GM23338 (cell line): ENCODE data around the gene TWSG1. TPM values are rescaled to one million over a fixed set of nuclear protein-coding genes. Genes with fewer than 3 reads are reported as not detected.

Experiments
- ATAC-seq: fragments of 200-7000 bp; cut with Tn5 transposase; 3 replicates; pipeline ENCODE4 v1.9.1; 2020
- DNase-seq: peaks from one replicate; pipeline ENCODE4 v3.0.0-alpha.2; 2015; ENCODE audit warnings: low spot score
- H2AFZ ChIP-seq: fragments of 200-600 bp; sonication (generic); 2 replicates; pipeline ENCODE4 v1.8.0; 2016; ENCODE audit warnings: antibody characterized with exemption, mild to moderate bottlenecking, moderate library complexity
- H3F3A ChIP-seq: fragments of 200-600 bp; sonication (generic); replicated peaks from 2 replicates; pipeline ENCODE4 v1.8.0; 2017; ENCODE audit warnings: antibody characterized with exemption, mixed run types, low read depth
- H3K27ac ChIP-seq: fragments of 200-600 bp; sonication (generic); 2 replicates; pipeline ENCODE4 v1.6.1; 2016; ENCODE audit warnings: low read depth
- H3K27me3 ChIP-seq: fragments of 200-600 bp; sonication (generic); 2 replicates; pipeline ENCODE4 v1.8.0; 2016; ENCODE audit warnings: mild to moderate bottlenecking, mixed run types, moderate library complexity; ENCODE audit not compliant: insufficient read depth
- H3K36me3 ChIP-seq: fragments of 200-600 bp; sonication (generic); 2 replicates; pipeline ENCODE4 v1.8.0; 2016; ENCODE audit warnings: mild to moderate bottlenecking; ENCODE audit not compliant: insufficient read depth
- H3K4me1 ChIP-seq: fragments of 200-600 bp; sonication (generic); 2 replicates; pipeline ENCODE4 v1.8.0; 2016; ENCODE audit warnings: mild to moderate bottlenecking, moderate library complexity; ENCODE audit not compliant: insufficient read depth
- H3K4me2 ChIP-seq: fragments of 200-600 bp; sonication (generic); 2 replicates; pipeline ENCODE4 v1.7.1; 2017; ENCODE audit warnings: mixed run types
- H3K4me3 ChIP-seq: fragments of 200-600 bp; sonication (generic); 2 replicates; pipeline ENCODE4 v1.6.1; 2016; ENCODE audit warnings: mixed run types
- H3K79me2 ChIP-seq: fragments of 200-600 bp; sonication (generic); replicated peaks from 2 replicates; pipeline ENCODE4 v1.8.0; 2017; ENCODE audit warnings: mild to moderate bottlenecking; ENCODE audit not compliant: insufficient read depth
- H3K9me2 ChIP-seq: fragments of 200-600 bp; sonication (generic); 2 replicates; pipeline ENCODE4 v1.8.0; 2017; ENCODE audit not compliant: insufficient read depth
- H4K20me1 ChIP-seq: fragments of 200-600 bp; sonication (generic); replicated peaks from 2 replicates; pipeline ENCODE4 v1.8.0; 2017; ENCODE audit warnings: mild to moderate bottlenecking; ENCODE audit not compliant: insufficient read depth
- H3K27ac Mint-ChIP-seq: 2 replicates; pipeline ENCODE4 v1.8.0; 2020; ENCODE audit warnings: inconsistent platforms, mild to moderate bottlenecking, moderate library complexity, mixed read lengths
- H3K27me3 Mint-ChIP-seq: 3 replicates; pipeline ENCODE4 v1.8.0; 2022; ENCODE audit warnings: low read depth, mild to moderate bottlenecking, moderate library complexity, mixed read lengths, inconsistent platforms; ENCODE audit not compliant: insufficient read depth, poor library complexity
- H3K36me3 Mint-ChIP-seq: 3 replicates; pipeline ENCODE4 v1.8.0; 2021; ENCODE audit warnings: low read depth, mild to moderate bottlenecking, inconsistent platforms, moderate library complexity, mixed read lengths
- H3K4me1 Mint-ChIP-seq: 3 replicates; pipeline ENCODE4 v1.8.0; 2020; ENCODE audit warnings: mild to moderate bottlenecking, inconsistent platforms, mixed read lengths
- H3K4me3 Mint-ChIP-seq: 3 replicates; pipeline ENCODE4 v1.8.0; 2021; ENCODE audit warnings: moderate library complexity, mild to moderate bottlenecking, inconsistent platforms, mixed read lengths
- H3K9me3 Mint-ChIP-seq: 3 replicates; pipeline ENCODE4 v1.8.0; 2020; ENCODE audit warnings: moderate library complexity, mild to moderate bottlenecking, inconsistent platforms, mixed read lengths
- CREB1 ChIP-seq: fragments of 250-450 bp; sonication (Bioruptor Pico); IDR thresholded peaks from 2 replicates; pipeline ENCODE4 v1.5.0; 2020; ENCODE audit warnings: low read depth, mild to moderate bottlenecking, moderate library complexity
- EZH2 ChIP-seq: fragments of 200-600 bp; sonication (generic); IDR thresholded peaks from one replicate; pipeline ENCODE4 v1.8.0; 2017; ENCODE audit warnings: antibody characterized with exemption, mild to moderate bottlenecking, low read depth; ENCODE audit not compliant: unreplicated experiment
- EZH2phosphoT487 ChIP-seq: fragments of 200-600 bp; sonication (generic); IDR thresholded peaks from one replicate; pipeline ENCODE4 v1.8.1; 2018; ENCODE audit warnings: antibody characterized with exemption; ENCODE audit not compliant: unreplicated experiment
- JUNB ChIP-seq: IDR thresholded peaks from one replicate; pipeline ENCODE4 v1.6.1; 2016; ENCODE audit warnings: antibody characterized with exemption; ENCODE audit not compliant: unreplicated experiment
- NANOG ChIP-seq: IDR thresholded peaks from 2 replicates; pipeline ENCODE4 v1.6.1; 2016; ENCODE audit warnings: antibody characterized with exemption, borderline replicate concordance
- POLR2AphosphoS5 ChIP-seq: IDR thresholded peaks from 2 replicates; pipeline ENCODE4 v1.6.1; 2016; ENCODE audit warnings: antibody characterized with exemption, low read depth
- STAT1 ChIP-seq: IDR thresholded peaks from one replicate; pipeline ENCODE4 v1.6.1; 2016; ENCODE audit warnings: antibody characterized with exemption; ENCODE audit not compliant: unreplicated experiment
- ZNF114 ChIP-seq: fragments of 250-450 bp; sonication (Bioruptor Pico); IDR thresholded peaks from 2 replicates; pipeline ENCODE4 v1.5.0; 2020; ENCODE audit warnings: mild to moderate bottlenecking, moderate library complexity
- ZNF331 ChIP-seq: fragments of 250-450 bp; sonication (Bioruptor Pico); IDR thresholded peaks from 2 replicates; pipeline ENCODE4 v1.5.0; 2020; ENCODE audit warnings: low read depth, mild to moderate bottlenecking, moderate library complexity
- polyA plus RNA-seq: library from polyadenylated mRNA; unstranded; fragments of >200 nt; fragmentation: Nextera tagmentation; extraction: Ambion mirVana; gene quantifications from 2 replicates; pipeline ENCODE4 v1.2.1, GENCODE V29; 2016
- total RNA-seq: library from RNA; depleted of rRNA; stranded (reverse); fragments of >200 nt; shearing (Covaris generic); gene quantifications from 2 replicates; pipeline ENCODE4 v1.2.3, GENCODE V29; 2014
- TF ChIP-seq, protein P1 (sequence below), 2 experiments: fragments of 200-600 bp in 1 of 2; sonication (generic) in 1 of 2; conservative IDR thresholded peaks; 2 replicates each; pipeline versions ENCODE4 v1.5.1 to v1.6.1; 2016 to 2017; ENCODE audit warnings: antibody characterized with exemption in 2 of 2, low read depth in 2 of 2, mild to moderate bottlenecking in 2 of 2, moderate library complexity in 1 of 2
- TF ChIP-seq, protein P2 (sequence below): IDR thresholded peaks from one replicate; pipeline ENCODE4 v1.6.1; 2018; ENCODE audit warnings: antibody characterized with exemption; ENCODE audit not compliant: unreplicated experiment
- TF ChIP-seq, protein P3 (sequence below): IDR thresholded peaks from 2 replicates; pipeline ENCODE4 v1.6.1; 2016; ENCODE audit warnings: antibody characterized with exemption

Gene TWSG1
- total and polyA plus RNA-seq, 2 experiments from 2014 or later: 11.5 to 29.1 TPM

DNA sequence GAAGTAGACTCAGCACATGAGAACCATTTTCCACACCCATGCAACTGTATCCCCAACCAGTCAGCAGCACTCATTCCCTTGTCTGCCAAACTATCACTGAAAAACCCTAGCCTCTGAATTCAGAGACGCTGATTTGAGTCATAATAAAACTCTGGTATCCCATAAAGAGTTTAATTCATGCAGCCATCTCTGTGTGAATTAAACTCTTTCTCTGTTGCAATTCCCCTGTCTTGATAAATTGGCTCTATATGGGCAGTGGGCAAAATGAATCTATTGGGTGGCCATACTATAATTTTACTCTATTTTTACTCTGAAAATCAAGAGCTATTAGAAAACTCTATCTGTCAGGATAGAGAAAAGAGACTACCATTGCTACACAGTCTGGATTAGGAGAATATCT, 40.6 kb upstream of the TWSG1 start (continued):
- TF ChIP-seq EZH2phosphoT487 (no peak), NANOG (no peak), EZH2 (no peak), CREB1 (CRISPR knock-in tag) (no peak), ZNF114 (CRISPR knock-in tag) (no peak), ZNF331 (CRISPR knock-in tag) (no peak), POLR2AphosphoS5 (no peak), JUNB (no peak)
- TF ChIP-seq, protein P1, sequence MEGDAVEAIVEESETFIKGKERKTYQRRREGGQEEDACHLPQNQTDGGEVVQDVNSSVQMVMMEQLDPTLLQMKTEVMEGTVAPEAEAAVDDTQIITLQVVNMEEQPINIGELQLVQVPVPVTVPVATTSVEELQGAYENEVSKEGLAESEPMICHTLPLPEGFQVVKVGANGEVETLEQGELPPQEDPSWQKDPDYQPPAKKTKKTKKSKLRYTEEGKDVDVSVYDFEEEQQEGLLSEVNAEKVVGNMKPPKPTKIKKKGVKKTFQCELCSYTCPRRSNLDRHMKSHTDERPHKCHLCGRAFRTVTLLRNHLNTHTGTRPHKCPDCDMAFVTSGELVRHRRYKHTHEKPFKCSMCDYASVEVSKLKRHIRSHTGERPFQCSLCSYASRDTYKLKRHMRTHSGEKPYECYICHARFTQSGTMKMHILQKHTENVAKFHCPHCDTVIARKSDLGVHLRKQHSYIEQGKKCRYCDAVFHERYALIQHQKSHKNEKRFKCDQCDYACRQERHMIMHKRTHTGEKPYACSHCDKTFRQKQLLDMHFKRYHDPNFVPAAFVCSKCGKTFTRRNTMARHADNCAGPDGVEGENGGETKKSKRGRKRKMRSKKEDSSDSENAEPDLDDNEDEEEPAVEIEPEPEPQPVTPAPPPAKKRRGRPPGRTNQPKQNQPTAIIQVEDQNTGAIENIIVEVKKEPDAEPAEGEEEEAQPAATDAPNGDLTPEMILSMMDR (conservative IDR thresholded peaks at IDR 0.05; ENCODE audit: low read depth in 2 of 2): no peak
- TF ChIP-seq, protein P2, sequence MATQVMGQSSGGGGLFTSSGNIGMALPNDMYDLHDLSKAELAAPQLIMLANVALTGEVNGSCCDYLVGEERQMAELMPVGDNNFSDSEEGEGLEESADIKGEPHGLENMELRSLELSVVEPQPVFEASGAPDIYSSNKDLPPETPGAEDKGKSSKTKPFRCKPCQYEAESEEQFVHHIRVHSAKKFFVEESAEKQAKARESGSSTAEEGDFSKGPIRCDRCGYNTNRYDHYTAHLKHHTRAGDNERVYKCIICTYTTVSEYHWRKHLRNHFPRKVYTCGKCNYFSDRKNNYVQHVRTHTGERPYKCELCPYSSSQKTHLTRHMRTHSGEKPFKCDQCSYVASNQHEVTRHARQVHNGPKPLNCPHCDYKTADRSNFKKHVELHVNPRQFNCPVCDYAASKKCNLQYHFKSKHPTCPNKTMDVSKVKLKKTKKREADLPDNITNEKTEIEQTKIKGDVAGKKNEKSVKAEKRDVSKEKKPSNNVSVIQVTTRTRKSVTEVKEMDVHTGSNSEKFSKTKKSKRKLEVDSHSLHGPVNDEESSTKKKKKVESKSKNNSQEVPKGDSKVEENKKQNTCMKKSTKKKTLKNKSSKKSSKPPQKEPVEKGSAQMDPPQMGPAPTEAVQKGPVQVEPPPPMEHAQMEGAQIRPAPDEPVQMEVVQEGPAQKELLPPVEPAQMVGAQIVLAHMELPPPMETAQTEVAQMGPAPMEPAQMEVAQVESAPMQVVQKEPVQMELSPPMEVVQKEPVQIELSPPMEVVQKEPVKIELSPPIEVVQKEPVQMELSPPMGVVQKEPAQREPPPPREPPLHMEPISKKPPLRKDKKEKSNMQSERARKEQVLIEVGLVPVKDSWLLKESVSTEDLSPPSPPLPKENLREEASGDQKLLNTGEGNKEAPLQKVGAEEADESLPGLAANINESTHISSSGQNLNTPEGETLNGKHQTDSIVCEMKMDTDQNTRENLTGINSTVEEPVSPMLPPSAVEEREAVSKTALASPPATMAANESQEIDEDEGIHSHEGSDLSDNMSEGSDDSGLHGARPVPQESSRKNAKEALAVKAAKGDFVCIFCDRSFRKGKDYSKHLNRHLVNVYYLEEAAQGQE: no peak

DNA sequence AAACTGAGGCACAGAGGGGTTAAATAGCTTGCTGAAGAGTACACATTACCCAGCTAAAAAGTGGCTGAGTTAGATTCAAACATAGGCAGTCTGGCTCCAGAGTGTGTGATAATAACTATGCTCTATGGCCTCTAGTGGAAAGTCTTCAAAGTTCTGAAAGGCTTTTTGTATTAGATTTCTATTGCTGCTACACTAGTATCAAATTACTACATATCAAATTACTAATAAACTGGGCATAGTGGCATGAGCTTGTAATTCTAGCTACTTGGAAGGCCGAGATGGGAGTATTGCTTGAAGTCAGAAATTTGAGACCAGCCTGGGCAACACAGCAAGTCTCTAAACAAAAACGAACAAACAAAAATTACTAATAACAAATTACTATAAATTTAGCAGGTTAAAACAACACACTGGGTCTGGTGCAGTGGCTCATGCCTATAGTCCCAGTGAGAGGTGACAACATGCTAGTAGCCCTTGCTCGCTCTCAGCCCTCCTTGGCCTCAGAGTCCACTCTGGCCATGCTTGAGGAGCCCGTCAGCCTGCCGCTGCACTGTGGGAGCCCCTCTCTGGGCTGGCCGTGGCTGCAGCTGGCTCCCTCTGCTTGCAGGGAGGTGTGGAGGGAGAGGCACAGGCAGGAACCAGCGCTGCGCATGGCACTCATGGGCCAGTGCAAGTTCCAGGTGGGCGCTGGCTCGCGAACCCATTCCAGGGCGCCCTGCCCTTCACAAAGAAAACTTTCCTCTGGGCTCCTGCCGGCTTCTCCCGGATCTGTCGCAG, 38.2 kb upstream of the TWSG1 start:
- ATAC-seq: no peak
- H3K4me3 ChIP-seq: no peak overlapping the region
- peaks cover 44% of the 10 kb centered on the region for H3K36me3 Mint-ChIP-seq
- TF ChIP-seq, protein P3, sequence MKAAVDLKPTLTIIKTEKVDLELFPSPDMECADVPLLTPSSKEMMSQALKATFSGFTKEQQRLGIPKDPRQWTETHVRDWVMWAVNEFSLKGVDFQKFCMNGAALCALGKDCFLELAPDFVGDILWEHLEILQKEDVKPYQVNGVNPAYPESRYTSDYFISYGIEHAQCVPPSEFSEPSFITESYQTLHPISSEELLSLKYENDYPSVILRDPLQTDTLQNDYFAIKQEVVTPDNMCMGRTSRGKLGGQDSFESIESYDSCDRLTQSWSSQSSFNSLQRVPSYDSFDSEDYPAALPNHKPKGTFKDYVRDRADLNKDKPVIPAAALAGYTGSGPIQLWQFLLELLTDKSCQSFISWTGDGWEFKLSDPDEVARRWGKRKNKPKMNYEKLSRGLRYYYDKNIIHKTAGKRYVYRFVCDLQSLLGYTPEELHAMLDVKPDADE: no peak
- TF ChIP-seq EZH2 (no peak), STAT1 (no peak)

More for the DNA sequence above, 38.2 kb upstream of the TWSG1 start:
- Histone ChIP-seq H3F3A (no peaks in the 10 kb centered on the region), H3K79me2 (no peaks in the 10 kb centered on the region), H3K4me1 (no peaks in the 10 kb centered on the region), H3K27ac (no peak overlapping the region), H3K36me3 (peaks cover 10% of the 10 kb centered on the region), H4K20me1 (no peaks in the 10 kb centered on the region), H3K27me3 (no peaks in the 10 kb centered on the region), H3K9me2 (0 out of 2 replicates have a peak, but pooled peaks cover 4% of the 10 kb centered on the region), H2AFZ (no peak overlapping the region), H3K4me2 (no peak overlapping the region)
- DNase-seq: no peak
- Mint-ChIP-seq H3K4me3 (no peak overlapping the region), H3K27me3 (no peaks in the 10 kb centered on the region), H3K27ac (no peak overlapping the region), H3K4me1 (no peaks in the 10 kb centered on the region; the same call in 2 of the 3 replicates), H3K9me3 (peaks cover 60% of the 10 kb centered on the region)
